Suprapubic skin (tissue), 3 donors: Measurements from ENCODE around the gene TRUB1.

Source experiments
- CTCF ChIP-seq, 2 donors: fragments of 200-600 bp in 1 of 2; fragments of 450-650 bp in 1 of 2; sonication (generic) in 1 of 2; IDR thresholded peaks; one replicate each; pipeline ENCODE4 v1.5.1; 2016 to 2019; ENCODE audit warnings: antibody characterized with exemption in 2 of 2, mild to moderate bottlenecking in 1 of 2, moderate library complexity in 1 of 2
- POLR2AphosphoS5 ChIP-seq, 3 donors: sonication (generic); formaldehyde crosslinking; IDR thresholded peaks; one replicate each; pipeline ENCODE4 v1.6.1; 2017; ENCODE audit warnings: antibody characterized with exemption in 3 of 3

- TF ChIP-seq CTCF (IDR thresholded peaks at IDR 0.05) (no peak), POLR2AphosphoS5 (IDR thresholded peaks at IDR 0.05) (no peak)
Observed at GRCh38 chr10:114893251-114893650, 44.7 kb upstream of the TRUB1 start.
